Progenitor cell of endocrine pancreas (in vitro differentiated cells): ENCODE data around the gene GAMT. TPM values are rescaled to one million over a fixed set of nuclear protein-coding genes. Genes with fewer than 3 reads are reported as not detected.
A peak's percentile ranks its signal among the peaks of the same experiment; 100 is the strongest.
"Not testable (repeated sequence)": the region's sequence is repeated elsewhere in the genome, so short reads cannot be mapped to it uniquely, and the experiment has no call there.

ENCODE experiments used
- DNase-seq: peaks from one replicate; pipeline ENCODE4 v3.0.0; 2021; ENCODE audit warnings: low spot score; ENCODE audit not compliant: unreplicated experiment
- H3K27ac Mint-ChIP-seq: 2 replicates; pipeline ENCODE4 v1.8.0; 2021; ENCODE audit warnings: mild to moderate bottlenecking, moderate library complexity, mixed read lengths
- H3K27me3 Mint-ChIP-seq: 2 replicates; pipeline ENCODE4 v1.8.0; 2021; ENCODE audit warnings: mixed read lengths
- H3K36me3 Mint-ChIP-seq: 2 replicates; pipeline ENCODE4 v1.8.0; 2022; ENCODE audit warnings: mixed read lengths; ENCODE audit not compliant: insufficient read depth
- H3K4me1 Mint-ChIP-seq: 2 replicates; pipeline ENCODE4 v1.8.0; 2021; ENCODE audit warnings: low read depth, mixed read lengths
- H3K4me3 Mint-ChIP-seq: 2 replicates; pipeline ENCODE4 v1.8.0; 2021; ENCODE audit warnings: low read depth, mild to moderate bottlenecking, moderate library complexity, mixed read lengths
- H3K9me3 Mint-ChIP-seq: 2 replicates; pipeline ENCODE4 v1.8.0; 2021; ENCODE audit warnings: low read depth, mixed read lengths
- CTCF ChIP-seq: fragments of 200-600 bp; sonication (generic); IDR thresholded peaks from one replicate; pipeline ENCODE4 v1.5.0; 2021; ENCODE audit warnings: antibody characterized with exemption, mild to moderate bottlenecking; ENCODE audit not compliant: unreplicated experiment
- total RNA-seq: library from RNA; stranded (reverse); gene quantifications from 2 replicates; pipeline ENCODE4 v1.2.1, GENCODE V29; 2021

Gene GAMT
- total RNA-seq, 1 donor from 2014 or later = 47.0 TPM

GRCh38 chr19:1420590-1420989 is 19.2 kb upstream of the GAMT start:
- Mint-ChIP-seq H3K9me3 (no peaks in the 10 kb centered on the region), H3K4me3 (no peak overlapping the region), H3K27ac (no peak overlapping the region), H3K36me3 (peaks cover 21% of the 10 kb centered on the region), H3K4me1 (peaks cover 39% of the 10 kb centered on the region), H3K27me3 (no peaks in the 10 kb centered on the region)
- DNase-seq = no peak
- no peak for TF ChIP-seq CTCF

GRCh38 chr19:1420085-1420484 is 18.7 kb upstream of the GAMT start:
- not testable (repeated sequence) for H3K27me3 Mint-ChIP-seq, H3K4me3 Mint-ChIP-seq, H3K9me3 Mint-ChIP-seq, DNase-seq, H3K27ac Mint-ChIP-seq
- H3K4me1 Mint-ChIP-seq = peaks cover 42% of the 10 kb centered on the region
- H3K36me3 Mint-ChIP-seq = peaks cover 22% of the 10 kb centered on the region

GRCh38 chr19:1418951-1419738 is 17.8 kb upstream of the GAMT start:
- peak overlapping the region; percentile 49 for H3K27ac Mint-ChIP-seq
- no peak for TF ChIP-seq CTCF
- peaks cover 39% of the 10 kb centered on the region for H3K4me1 Mint-ChIP-seq
- H3K36me3 Mint-ChIP-seq = peaks cover 20% of the 10 kb centered on the region
- H3K9me3 Mint-ChIP-seq = no peaks in the 10 kb centered on the region
- H3K27me3 Mint-ChIP-seq = no peaks in the 10 kb centered on the region
- no peak overlapping the region for H3K4me3 Mint-ChIP-seq
- DNase-seq = no peak

GRCh38 chr19:1418496-1418775 is 17.1 kb upstream of the GAMT start:
- Mint-ChIP-seq H3K27ac (peak overlapping the region; percentile 67), H3K4me1 (peaks cover 34% of the 10 kb centered on the region), H3K4me3 (no peak overlapping the region)

GRCh38 chr19:1417681-1418495 is 16.5 kb upstream of the GAMT start:
- H3K27ac Mint-ChIP-seq = peak overlapping the region; percentile 67
- H3K4me1 Mint-ChIP-seq = peaks cover 31% of the 10 kb centered on the region
- H3K9me3 Mint-ChIP-seq = no peaks in the 10 kb centered on the region
- peaks cover 16% of the 10 kb centered on the region for H3K36me3 Mint-ChIP-seq
- DNase-seq = no peak
- TF ChIP-seq CTCF = no peak
- H3K27me3 Mint-ChIP-seq = no peaks in the 10 kb centered on the region
- peak overlapping the region; percentile 11 for H3K4me3 Mint-ChIP-seq

More at GRCh38 chr19:1418496-1418775, 17.1 kb upstream of the GAMT start:
- H3K36me3 Mint-ChIP-seq = peaks cover 20% of the 10 kb centered on the region
- no peak for DNase-seq
- no peak for TF ChIP-seq CTCF
- no peaks in the 10 kb centered on the region for H3K27me3 Mint-ChIP-seq
- H3K9me3 Mint-ChIP-seq = no peaks in the 10 kb centered on the region
